ENCODE data around the gene XRCC3.

The XRCC3 gene

DNA sequence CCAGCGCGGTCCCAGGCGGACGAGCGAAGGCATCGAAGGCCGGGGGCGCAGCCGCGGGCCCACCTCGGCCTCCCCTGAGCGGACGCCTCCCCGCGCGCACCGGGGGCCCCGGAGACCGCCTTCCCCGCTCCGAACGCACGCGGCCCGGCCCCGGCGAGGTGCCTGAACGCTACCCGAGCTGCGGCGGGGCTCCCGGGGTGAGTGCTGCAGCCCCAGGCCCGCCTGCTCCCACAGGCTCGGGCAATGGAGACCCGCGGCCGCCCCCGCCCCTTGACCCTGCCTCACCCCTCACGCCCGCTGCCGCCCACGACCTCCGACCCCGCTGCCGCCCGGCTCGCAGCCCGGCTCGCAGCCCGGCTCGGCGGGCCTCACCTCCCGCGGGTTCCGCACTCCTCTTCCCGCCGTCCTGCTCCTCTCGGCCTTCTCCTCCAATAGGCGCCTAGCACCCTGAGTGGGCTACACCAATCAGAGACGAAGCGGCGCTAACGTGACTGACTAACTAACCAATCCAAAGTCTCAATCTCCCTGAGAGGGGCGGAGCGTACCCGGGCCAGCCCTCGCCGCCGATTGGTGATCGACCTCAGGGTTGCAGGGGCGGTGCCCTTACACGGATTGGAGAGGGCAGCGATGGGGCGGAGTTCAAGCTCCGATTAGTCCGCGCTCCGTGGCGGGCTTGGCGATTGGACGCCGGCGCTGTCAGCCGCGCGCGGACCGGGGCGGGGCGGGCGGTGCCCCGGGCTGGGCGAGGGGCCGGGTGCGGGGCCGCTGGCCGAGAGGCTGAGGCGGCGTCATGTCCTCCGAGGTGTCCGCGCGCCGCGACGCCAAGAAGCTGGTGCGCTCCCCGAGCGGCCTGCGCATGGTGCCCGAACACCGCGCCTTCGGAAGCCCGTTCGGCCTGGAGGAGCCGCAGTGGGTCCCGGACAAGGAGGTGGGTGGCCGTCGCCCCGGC is at the start of gene XRCC3, which contains the start of gene ZFYVE21:
TSS of gene XRCC3 (minus strand) at position 400 of the 949 bp plus-strand sequence. CDS start 4,364 bp downstream, outside the sequence.
TSS of gene ZFYVE21 (plus strand) at position 759 of the 949 bp plus-strand sequence. CDS start at position 791, 32 bp downstream.
- DNase-seq, result peak; percentile 99

DNA sequence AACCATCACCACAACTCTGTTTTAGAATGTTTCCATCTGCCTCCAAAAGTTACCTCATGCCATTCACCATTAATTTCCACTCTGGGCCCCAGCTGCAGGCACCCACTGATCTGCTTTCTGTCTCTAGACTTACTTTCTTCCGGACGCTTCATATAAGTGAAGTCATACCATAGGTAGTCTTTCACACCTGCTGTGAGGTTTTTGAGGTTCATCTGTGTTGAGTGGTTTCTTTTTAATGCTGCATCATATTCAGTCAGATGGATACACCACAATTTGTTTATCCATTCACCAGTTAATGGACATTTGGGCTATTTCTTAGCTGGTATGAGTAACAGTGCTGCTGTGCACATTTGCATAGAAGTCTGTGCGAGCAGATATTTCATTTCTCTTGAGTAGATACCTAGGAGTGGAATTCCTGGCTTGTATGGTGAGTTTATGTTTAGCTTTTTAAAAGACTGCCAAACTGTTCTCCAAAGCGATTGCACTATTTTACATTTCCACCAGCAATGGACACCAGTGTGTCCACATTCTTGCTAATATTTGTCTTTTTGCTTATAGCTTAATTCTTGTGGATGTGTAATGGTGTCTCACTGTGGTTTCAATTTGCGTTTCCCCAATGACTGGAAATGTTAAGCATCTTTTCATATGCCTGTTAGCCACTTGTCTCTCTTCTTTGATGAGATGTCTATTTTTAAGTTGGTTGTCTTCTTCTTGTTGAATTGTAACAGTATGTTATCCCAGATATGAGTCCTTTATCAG is 48.7 kb upstream of the XRCC3 start:
- DNase-seq, result no peak

DNA sequence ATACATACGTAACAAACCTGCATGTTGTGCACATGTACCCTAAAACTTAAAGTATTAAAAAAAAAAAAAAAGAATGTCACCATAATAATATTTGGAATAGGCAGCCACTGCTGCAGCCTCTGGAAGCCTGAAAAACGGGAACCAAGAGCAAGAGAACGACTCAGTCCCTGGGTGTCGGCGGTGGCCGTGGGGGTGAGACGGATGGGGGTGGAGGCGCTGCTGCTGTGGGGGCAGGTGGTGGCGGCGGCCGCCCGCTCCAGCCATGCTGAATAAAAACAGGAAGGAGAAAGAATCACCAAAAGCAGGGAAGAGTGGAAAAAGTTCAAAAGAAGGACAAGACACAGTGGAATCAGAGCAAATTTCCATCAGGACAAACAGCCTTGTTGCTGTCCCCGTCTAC is 47.3 kb upstream of the XRCC3 start:
- DNase-seq, result no peak

DNA sequence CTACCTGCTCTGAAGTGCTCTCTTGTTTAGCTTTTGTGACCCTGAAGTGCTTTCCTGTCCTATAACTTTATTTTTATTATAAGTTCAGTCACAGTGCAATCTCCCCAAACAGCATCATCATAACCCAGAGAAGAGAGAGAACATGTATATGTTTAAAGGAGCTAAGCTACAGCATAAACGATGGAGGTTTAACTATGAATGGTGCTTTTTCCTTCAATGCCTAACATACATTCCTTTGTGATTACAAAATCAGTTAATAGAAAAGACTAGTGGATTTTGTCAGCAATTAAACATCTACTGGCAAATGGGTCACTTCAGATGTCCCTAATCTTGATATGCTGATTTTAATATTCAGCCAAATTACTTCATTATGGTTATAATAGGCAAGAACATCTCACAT is 46.8 kb upstream of the XRCC3 start:
- DNase-seq, result no peak

DNA sequence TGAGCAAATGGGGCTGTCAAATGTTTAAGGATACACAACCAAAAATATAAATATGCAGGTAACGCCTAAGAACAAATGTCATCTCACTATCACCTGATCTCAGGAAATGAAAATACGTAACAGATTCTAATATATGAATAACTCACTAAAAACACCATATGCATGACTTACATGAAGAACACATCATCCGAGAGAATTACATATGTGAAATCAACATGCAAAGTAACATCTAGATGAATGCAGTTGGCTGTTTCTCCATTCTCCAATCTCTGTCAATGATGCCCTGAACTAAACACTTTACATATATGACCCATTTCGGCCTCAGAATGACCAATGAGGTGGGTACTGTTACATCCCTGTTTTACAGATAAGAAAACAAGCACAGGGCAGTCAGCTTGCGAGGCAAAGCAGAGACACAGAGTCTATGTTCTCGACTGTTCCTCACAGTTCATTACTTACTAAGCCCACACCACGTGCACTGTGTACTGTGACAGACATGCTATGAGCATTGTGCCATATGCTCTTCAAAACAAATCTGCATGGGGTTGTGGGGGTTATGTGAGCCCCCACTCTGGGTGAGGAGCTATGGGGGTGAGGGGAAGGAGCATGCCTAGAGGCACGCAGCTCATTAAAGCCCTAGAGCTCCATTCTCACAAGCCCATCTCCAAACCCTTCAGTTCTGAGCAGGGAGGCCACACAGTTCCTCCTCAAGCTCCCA is 43.0 kb upstream of the XRCC3 start:
- no peak for DNase-seq

DNA sequence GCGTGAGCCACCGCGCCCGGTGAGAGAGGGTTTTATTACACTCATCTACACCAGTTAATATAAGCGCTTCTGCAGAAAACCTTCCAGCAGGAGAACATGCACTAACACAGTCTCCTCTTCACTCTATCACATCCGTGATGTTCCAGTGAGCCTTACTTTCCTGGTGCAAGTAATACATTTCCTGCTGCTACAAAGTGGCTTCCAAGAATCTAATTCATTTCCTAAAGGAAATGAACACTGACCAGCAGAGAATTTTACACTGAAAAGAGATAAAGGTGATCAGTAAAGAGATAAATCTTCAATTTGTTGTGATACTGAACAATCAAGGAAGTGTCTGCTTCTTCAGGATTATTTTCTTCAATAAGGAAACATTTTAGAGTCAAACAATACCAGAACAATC is 39.8 kb upstream of the XRCC3 start:
- no peak for DNase-seq

DNA sequence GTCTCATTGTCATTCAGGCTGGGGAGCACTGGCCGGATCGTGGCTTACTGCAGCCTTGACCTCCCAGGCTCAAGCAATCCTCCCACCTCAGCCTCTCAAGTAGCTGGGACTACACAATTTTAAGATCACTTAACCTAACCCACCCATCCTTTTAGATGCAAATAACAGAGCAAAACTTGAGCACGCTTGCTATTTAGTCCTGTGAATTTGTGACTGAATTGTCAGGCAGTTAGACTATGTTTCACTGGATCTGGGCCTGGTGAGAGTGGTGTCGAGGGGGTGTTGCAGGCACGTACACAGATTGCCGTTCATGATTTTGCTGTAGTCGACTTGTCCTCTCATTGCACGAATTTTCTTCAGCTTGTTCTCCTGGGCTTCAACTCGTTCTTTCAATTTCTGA is 38.5 kb upstream of the XRCC3 start:
- DNase-seq, result no peak

DNA sequence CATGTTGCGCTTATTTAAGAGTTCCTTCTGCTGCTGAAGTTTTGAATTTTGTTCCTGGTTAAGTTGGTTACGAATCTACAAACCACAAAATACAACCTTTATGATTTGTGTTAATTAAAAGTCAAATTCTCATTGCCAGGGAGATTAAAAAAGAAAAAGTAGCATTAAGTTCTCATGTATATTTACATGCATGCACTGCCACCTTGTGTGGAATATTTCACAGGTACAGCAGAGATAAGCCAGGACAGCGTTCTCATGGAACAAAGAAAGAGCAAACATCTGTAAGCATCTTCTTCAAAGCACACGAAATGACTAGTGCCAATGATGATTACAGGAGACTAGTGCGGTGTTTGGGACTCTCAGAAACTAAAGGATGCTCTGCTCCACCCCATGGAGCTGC is 34.6 kb upstream of the XRCC3 start:
- no peak for DNase-seq

DNA sequence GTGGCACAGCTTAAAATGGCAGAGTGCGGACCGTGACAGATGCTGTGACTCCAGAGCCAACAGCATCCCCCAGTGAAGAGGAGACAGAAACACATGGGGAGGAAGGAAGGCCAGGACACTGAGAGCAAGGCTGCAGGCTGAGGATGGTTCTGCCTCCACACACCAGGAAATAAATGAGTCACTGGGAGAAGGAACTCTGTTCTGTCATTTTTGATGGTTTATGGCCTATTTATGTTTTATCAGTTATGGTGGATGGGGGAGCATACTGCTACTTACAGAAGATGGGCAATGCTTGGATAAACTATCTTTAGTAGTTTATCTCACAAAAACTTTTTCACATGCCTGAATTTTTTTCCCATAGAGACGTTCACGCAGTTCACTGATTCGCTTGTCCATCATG is 34.2 kb upstream of the XRCC3 start:
- DNase-seq, result no peak

DNA sequence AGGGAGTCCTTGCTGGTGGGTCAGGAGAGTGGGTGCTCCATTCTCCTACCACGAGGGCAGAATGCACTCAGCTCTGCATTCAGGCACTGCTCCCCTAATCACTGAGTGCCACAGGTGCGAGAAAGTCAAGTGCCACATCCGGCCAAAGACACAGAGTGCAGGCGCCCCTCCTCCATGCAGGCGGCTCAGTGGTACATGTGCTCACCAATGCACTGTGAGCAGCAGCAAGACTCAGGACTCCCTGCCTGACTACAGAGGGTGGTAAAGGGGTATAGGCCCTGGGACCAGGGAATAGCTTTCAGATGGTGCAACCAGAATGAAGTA is 33.2 kb upstream of the XRCC3 start:
- no peak for DNase-seq

DNA sequence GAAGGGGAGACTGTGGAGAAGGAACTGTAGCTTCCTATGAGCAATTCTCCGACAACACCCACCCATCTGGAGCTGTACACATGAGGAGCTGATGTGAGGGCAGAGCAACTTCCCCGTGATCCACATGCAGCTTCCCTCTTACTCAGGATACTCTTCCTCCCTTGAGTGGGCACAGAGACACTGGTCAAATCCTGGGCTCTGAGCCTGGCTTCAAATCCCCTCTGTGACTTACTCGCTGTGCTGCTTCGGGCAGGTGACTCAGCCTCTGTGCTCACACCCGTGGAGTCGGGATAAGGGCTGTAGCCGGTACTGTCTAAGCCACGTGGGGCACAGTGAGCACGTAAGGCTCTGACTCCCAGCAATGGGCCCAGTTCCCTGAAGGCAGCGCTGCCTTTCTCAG is 31.4 kb upstream of the XRCC3 start:
- DNase-seq, result no peak

DNA sequence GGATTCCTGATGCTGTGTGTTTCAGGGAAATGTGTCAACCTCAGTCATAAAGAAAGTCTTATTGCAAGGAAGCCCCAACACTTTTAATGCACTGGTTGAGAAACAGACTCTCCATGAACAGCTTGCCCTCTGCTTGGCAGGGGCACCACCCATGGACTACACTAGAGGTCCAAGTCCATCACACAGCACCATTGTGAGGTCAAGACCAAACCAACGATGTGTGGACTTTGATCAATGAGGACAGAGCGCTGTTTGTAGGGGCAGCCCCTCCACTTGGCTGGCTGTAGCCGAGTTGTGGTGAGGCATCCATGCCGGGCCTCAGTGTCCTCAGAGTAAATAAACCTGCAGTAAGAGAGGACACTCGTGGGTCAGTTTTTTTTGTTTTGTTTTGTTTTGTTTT is 30.2 kb upstream of the XRCC3 start:
- no peak for DNase-seq

DNA sequence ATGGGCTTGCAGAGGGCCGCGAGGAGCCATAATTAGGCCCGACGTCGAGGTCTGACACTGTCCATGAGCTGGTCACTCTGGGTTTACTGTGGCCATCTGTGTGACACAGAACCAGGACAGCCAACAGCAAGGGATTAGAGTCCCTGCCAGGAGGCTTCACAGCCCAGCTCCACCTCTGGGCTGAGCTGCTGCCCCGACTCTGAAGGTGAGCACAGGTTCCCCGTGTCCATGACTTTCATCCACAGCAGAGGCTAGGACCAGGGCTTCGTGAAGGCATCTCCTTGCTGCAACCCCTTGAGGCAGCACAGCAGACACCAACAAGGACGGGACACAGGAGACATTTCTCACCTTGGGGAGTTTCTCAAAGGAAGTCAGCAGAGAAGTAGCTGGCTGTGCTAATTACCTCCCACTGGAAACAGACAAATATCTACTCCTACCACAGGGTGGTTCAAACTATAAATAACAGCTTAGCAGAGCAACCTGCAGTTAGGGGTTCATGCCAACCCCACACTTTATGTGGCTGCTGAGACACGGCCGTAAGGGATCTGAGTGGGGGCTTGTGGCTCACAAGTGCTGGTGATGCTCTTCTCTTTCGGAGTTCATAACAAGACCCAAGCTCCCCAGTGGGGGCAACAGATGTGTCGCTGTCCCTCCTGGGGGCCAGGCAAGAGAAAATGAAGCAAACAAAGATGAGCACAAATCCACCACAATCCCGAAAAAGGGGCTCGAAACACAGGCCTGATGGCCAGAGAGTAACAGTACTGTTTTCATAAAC is 29.6 kb upstream of the XRCC3 start:
- no peak for DNase-seq

DNA sequence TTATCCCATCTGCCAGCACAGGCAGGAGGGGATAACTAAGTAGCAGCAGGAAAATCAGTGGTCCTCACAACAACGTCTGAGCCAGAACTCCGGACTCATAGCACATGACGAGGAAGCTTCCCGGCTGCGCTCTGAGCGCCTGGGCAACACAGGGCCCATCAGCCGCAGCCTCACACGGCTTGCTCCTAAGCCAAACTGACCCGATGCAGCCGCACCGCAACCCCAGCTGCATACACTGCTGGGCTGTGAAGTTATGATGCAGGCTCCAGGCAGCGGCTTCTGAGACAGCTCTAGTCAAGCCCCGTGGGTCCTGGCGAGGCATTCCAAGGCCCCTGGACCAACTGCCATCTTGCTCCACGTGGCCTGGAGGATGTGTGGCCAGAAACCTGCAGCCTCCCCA is 28.4 kb upstream of the XRCC3 start:
- no peak for DNase-seq

DNA sequence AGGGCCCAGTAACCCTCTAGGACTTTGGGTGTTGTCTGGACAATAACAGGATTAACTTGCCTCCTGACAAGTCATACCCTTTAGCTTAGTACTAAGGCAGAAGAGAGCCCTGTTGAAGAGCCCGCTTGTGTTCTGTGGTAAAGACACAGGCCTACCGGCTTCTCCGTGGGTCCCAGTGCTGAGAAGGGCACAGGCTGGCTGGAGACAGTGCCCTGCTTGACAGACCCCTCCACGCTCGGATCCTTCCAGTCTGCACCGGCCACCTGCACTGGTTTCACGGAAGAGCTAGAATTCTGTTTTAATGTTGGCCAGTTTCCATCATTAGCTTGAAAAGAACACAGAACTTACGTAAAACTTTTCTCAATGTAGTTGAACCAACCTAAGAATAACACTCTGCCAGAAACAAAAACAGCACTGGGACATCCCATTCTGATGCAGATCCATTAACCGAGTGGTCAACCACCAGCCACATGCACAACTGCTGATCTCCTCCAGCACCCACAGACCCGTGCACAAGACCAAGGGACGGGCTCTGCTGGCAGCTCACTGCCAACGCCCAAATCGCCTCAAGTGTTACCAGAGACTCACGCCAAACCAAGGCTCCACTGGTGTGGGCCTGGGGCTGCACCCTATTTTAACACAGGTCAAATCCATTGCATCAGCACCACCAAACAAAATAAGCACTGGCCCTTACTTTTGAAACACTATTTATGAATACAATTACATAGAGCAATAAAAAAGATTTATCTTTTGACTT is 27.4 kb upstream of the XRCC3 start:
- DNase-seq, result no peak

DNA sequence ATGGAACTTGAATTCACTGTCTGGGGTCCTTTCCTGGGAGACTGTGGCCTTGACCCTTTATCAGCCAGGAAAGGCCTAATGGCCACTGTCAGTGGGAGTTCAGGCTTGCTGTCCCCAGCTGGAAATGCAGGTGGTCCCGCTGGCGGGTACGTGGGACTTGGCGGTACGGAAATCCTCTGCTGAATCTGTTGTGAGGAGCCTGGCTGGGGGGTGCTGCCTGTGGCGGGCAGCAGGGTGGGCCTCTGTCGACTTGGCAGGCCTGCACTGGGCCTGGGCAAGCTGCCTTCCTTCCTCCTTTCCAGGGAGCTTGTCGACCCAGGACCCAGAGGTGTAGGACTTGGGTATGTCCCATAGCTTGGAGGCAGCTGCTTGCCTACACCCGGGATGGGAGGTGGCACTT is 26.6 kb upstream of the XRCC3 start:
- no peak for DNase-seq

DNA sequence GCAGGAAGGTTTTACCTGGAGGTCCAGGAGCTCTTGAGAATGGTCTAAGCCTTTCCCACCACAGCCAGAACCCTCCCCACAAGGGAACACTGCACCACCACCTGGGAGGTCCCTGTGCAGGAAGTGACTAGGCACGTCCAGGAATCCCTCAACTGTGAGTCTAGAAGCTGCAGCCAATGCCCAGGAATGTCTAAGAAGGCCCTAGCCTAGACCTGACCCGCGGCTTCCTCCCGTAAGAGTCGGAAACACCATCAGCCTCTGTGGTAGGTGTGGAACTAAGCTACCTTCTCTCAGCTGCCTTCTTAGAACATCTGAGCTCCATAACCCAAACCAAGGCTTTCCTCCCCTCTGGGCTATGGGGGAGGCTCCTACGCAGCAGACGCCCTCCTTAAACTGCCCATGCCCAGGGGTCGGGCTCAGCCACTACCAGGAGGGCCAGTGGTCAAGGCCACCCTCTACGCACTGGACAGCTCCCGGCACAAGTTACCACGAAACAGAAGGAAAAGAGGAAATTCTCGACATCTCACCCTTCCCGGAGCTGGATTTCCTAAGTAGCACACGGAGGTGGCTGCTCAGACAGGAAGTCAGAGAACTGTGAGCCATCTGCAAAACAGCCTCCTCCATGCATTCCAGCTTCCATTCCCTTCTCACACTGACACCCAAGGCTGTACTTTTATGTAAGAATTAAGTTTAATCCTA is 25.9 kb upstream of the XRCC3 start:
- no peak for DNase-seq

DNA sequence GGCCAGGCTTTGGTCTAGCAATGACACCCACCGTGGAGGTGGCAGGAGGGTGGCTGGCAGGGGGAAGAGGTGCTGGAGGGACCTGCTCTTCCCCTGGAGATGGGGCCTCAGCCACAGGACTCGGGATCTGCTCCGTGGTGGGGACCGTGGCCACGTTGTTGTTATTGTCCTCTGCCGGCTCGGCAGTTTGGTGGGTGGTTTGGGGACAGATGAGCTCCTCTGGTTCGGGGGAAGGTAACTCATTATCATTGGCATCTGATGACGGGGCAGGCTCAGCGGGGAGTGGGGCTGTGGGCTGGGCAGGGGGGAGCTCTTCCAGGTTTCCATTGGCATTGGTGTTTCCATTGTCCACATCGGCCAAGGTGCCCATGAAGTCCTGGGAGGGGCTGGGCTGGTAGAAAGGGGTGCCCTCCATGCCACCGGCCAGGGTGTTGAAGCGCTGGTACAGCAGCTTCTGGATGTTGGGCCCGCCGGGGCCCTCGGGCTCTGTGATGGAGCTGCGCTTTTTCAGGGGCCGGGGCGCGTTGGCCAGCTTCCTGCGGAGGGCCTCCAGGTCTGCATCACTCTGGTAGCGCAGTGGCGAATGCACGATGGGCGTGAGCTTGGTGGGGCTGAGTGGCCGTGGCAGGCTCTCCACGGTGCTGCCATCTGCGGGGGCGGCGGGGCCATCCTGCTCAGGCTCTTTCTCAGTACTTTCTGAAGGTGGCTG is 24.7 kb upstream of the XRCC3 start:
- DNase-seq, result no peak

DNA sequence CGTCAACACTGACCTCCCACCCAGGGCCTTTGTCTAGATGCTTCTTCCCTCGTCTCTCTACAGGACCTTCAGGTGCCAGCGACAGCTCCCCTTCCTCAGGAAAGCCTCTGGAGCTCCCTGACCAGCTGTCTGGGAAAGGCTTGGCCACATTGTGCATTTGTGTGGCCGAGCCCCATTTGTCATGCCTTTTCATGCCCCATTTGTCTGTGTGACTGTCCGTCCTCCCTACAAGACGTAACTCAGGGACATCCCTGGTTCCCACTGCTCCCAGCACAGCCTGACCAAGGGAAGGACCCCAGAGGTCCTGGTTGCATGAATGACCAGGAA is 24.2 kb upstream of the XRCC3 start:
- DNase-seq, result no peak

DNA sequence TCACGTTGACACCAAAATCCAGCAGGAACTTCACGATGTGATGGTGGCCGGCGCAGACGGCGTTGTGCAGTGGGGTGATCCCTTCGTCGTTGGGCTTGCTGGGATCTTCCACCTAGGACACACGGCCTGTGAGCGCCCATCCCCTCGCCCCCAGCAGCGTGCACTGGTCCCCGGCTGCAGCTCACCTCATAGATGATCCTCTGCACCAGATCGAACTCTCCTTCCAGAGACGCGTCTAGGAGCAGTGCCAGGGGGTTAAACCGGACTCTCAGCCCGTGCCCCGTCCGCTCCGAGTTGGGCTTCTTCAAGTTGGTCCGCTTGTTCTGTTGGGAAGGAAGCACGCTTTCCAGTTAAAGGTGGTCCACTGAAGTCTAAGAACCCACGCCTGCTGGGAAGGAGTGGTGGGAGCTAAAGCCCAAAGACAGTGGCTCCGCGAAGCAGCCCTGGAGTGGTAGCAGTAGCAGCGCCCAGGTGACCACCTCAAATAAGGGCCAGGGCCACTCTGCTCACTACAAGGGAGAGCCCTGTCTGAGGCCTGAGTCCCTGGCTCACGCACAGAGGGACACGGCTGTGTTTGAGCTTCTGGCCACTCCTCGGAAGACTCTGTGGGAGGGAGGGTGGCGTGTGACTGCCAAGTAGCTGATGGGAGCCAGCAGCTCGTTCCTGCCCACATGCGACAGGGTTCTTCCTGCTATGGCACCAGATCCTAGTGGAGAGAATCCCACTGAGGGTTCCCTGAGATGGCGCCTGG is 23.6 kb upstream of the XRCC3 start:
- no peak for DNase-seq
